RPMI7951 (cell line): ENCODE data around the gene HAAO. TPM values are rescaled to one million over a fixed set of nuclear protein-coding genes. Genes with fewer than 3 reads are reported as not detected.
A peak's percentile ranks its signal among the peaks of the same experiment; 100 is the strongest.

Experiments
- DNase-seq: peaks from one replicate; pipeline ENCODE4 v3.0.0-alpha.2; 2012; ENCODE audit warnings: low read depth
- total RNA-seq: library from RNA; depleted of rRNA; stranded (reverse); fragments of >200 nt; shearing (Covaris generic); gene quantifications from 2 replicates; pipeline ENCODE4 v1.2.3, GENCODE V29; 2014

HAAO gene
- total RNA-seq, 1 experiment from 2014 or later = not detected

- no peak for DNase-seq
Observed at GRCh38 chr2:42768706-42769256, 23.6 kb downstream of the HAAO start.

- DNase-seq = no peak
Observed at GRCh38 chr2:42767899-42768705, 24.3 kb downstream of the HAAO start.

- no peak for DNase-seq
Observed at GRCh38 chr2:42767080-42767898, 25.1 kb downstream of the HAAO start.

- DNase-seq = no peak
Observed at GRCh38 chr2:42765686-42766085, 26.7 kb downstream of the HAAO start.

GRCh38 chr2:42764901-42765300 lies 27.5 kb downstream of the HAAO start:
- no peak for DNase-seq

- no peak for DNase-seq
Observed at GRCh38 chr2:42764096-42764495, 28.3 kb downstream of the HAAO start, which contains the start of gene OXER1. Gene OXER1 (minus strand): TSS chr2:42764135. CDS start chr2:42764062, 73 bp downstream.

GRCh38 chr2:42762823-42763804 lies 29.3 kb downstream of the HAAO start:
- no peak for DNase-seq

- DNase-seq = no peak
Observed at GRCh38 chr2:42762155-42762554, 30.2 kb downstream of the HAAO start.

- DNase-seq = no peak
Observed at GRCh38 chr2:42761554-42761953, 30.8 kb downstream of the HAAO start.

GRCh38 chr2:42758751-42759150 lies 33.6 kb downstream of the HAAO start:
- no peak for DNase-seq

GRCh38 chr2:42757981-42758740 lies 34.2 kb downstream of the HAAO start:
- DNase-seq = no peak

- DNase-seq = no peak
Observed at GRCh38 chr2:42756966-42757513, 35.3 kb downstream of the HAAO start.

GRCh38 chr2:42756150-42756775 lies 36.1 kb downstream of the HAAO start:
- DNase-seq = no peak

- peak; percentile 55 for DNase-seq
Observed at GRCh38 chr2:42755191-42755880, 37.0 kb downstream of the HAAO start.

- no peak for DNase-seq
Observed at GRCh38 chr2:42754776-42755140, 37.6 kb downstream of the HAAO start.

GRCh38 chr2:42754021-42754775 lies 38.2 kb downstream of the HAAO start:
- no peak for DNase-seq

GRCh38 chr2:42752816-42753813 lies 39.3 kb downstream of the HAAO start:
- DNase-seq = no peak
